BLaER1 treated with 17β-estradiol and CSF1 and Interleukin-3, amounts not matched to agents 10 nM and 100 nM (cell line): ENCODE measurements around the gene MAP4K2.

Experiments used
- H3K27ac ChIP-seq, 11 experiments: shearing (Covaris generic); formaldehyde crosslinking; 2 replicates each; pipeline ENCODE4 v1.8.1; 2022
- H3K27me3 ChIP-seq, 11 experiments: shearing (Covaris generic); formaldehyde crosslinking; 2 replicates each; pipeline ENCODE4 v1.8.1; 2022
- H3K36me3 ChIP-seq, 11 experiments: shearing (Covaris generic); formaldehyde crosslinking; 2 replicates each; pipeline ENCODE4 v1.8.1; 2022
- H3K4me1 ChIP-seq, 10 experiments: shearing (Covaris generic); formaldehyde crosslinking; 2 replicates each; pipeline ENCODE4 v1.8.1; 2022
- H3K4me2 ChIP-seq, 11 experiments: shearing (Covaris generic); formaldehyde crosslinking; 2 replicates each; pipeline ENCODE4 v1.8.1; 2022
- H3K4me3 ChIP-seq, 10 experiments: shearing (Covaris generic); formaldehyde crosslinking; 2 replicates each; pipeline ENCODE4 v1.8.1; 2022
- H3K9ac ChIP-seq, 11 experiments: shearing (Covaris generic); formaldehyde crosslinking; 2 replicates each; pipeline ENCODE4 v1.8.1; 2022
- H3K9me3 ChIP-seq, 11 experiments: shearing (Covaris generic); formaldehyde crosslinking; replicated peaks in 1 of 11; 2 replicates each; pipeline ENCODE4 v1.8.1; 2022
- H4K20me1 ChIP-seq, 11 experiments: shearing (Covaris generic); formaldehyde crosslinking; 2 replicates each; pipeline ENCODE4 v1.8.1; 2022
- Cebpa-rat ChIP-seq, 11 experiments: shearing (Covaris generic); IDR thresholded peaks; 2 replicates each; pipeline ENCODE4 v1.8.1; 2022

Gene MAP4K2

GRCh38 chr11:64803158-64803845, at the start of gene MAP4K2:
Gene MAP4K2, minus strand, starts transcription at chr11:64803214. Its CDS starts 65 bp downstream, at chr11:64803149.
- H3K36me3 ChIP-seq: peaks cover 28 to 69% (median 44%) of the 10 kb centered on the region in 11 experiments
- peaks cover 0 to 36% (median 0%) of the 10 kb centered on the region in 11 experiments; a peak in 6 of 22 replicates for H4K20me1 ChIP-seq
- no peaks in the 10 kb centered on the region for H3K27me3 ChIP-seq
- no peaks in the 10 kb centered on the region for H3K9me3 ChIP-seq
- peak within 1 kb of the TSS; percentile 68 to 79 (median 72) for H3K4me3 ChIP-seq
- peak within 1 kb of the TSS; percentile 89 to 100 (median 97) for H3K4me2 ChIP-seq
- H3K4me1 ChIP-seq: peaks cover 59 to 81% (median 76%) of the 10 kb centered on the region in 10 experiments
- H3K27ac ChIP-seq: peak within 1 kb of the TSS; percentile 60 to 88 (median 83)
- H3K9ac ChIP-seq: peak within 1 kb of the TSS; percentile 73 to 83 (median 79)
- TF ChIP-seq Cebpa-rat (IDR thresholded peaks at IDR 0.05): no peak

- H3K9me3 ChIP-seq: no peaks in the 10 kb centered on the region
- TF ChIP-seq Cebpa-rat (IDR thresholded peaks at IDR 0.05): no peak
- H3K27me3 ChIP-seq: no peaks in the 10 kb centered on the region
- peaks cover 13 to 47% (median 35%) of the 10 kb centered on the region in 11 experiments for H3K36me3 ChIP-seq
- peak overlapping the region in 1 of 10 experiments; percentile 26; a peak in 3 of 20 replicates for H3K4me3 ChIP-seq
- peak overlapping the region; percentile 93 to 100 (median 98) for H3K4me2 ChIP-seq
- H3K4me1 ChIP-seq: peaks cover 97 to 100% (median 98%) of the 10 kb centered on the region in 10 experiments
- peak overlapping the region; percentile 15 to 88 (median 55); a peak in 17 of 22 replicates for H3K9ac ChIP-seq
- peaks cover 16 to 60% (median 44%) of the 10 kb centered on the region in 11 experiments; a peak in 20 of 22 replicates for H4K20me1 ChIP-seq
- peak overlapping the region in 9 of 11 experiments; percentile 11 to 98 (median 68); a peak in 16 of 22 replicates for H3K27ac ChIP-seq
Measured at GRCh38 chr11:64851831-64852351, 48.9 kb upstream of the MAP4K2 start.

DNA sequence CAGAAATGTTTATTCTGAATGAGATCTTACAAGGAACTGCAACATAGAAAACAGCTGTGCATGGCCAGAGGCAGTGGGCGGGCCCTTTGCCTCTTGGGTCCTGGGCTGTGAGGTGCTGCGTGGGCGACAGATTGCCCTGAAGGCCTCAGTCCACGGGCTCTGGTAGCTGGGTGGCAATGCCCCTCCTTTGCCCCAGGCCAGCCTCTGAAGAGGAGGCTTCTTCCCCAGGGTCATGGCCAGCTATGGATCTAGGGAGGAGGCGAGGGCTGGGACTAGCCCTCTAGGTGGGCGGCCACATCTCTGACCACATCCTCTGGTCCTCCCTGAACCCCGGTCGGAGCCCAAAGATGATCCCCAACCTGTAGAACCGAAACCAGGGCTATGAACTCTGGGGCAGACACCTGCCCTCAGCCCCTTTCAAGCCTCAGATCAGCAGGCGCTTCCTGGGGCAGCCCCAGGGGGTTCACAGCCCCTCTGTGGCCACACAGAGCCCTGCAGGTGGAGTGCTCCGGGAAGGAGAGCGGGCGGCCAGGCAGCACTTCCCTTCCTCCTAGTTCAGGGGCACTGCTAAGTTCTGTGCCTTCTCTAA, 48.1 kb upstream of the MAP4K2 start:
- peak overlapping the region in 10 of 11 experiments; percentile 5 to 98 (median 62); a peak in 17 of 22 replicates for H3K27ac ChIP-seq
- no peaks in the 10 kb centered on the region for H3K9me3 ChIP-seq
- peak overlapping the region in 10 of 11 experiments; percentile 20 to 88 (median 53); a peak in 17 of 22 replicates for H3K9ac ChIP-seq
- H3K36me3 ChIP-seq: peaks cover 11 to 42% (median 34%) of the 10 kb centered on the region in 11 experiments
- H3K27me3 ChIP-seq: no peaks in the 10 kb centered on the region
- peak overlapping the region in 4 of 10 experiments; percentile 23 to 43 (median 30); a peak in 6 of 20 replicates for H3K4me3 ChIP-seq
- peaks cover 89 to 96% (median 90%) of the 10 kb centered on the region in 10 experiments for H3K4me1 ChIP-seq
- peak overlapping the region; percentile 93 to 100 (median 98) for H3K4me2 ChIP-seq
- no peak for TF ChIP-seq Cebpa-rat (IDR thresholded peaks at IDR 0.05)
- H4K20me1 ChIP-seq: peaks cover 16 to 53% (median 39%) of the 10 kb centered on the region in 11 experiments; a peak in 20 of 22 replicates

DNA sequence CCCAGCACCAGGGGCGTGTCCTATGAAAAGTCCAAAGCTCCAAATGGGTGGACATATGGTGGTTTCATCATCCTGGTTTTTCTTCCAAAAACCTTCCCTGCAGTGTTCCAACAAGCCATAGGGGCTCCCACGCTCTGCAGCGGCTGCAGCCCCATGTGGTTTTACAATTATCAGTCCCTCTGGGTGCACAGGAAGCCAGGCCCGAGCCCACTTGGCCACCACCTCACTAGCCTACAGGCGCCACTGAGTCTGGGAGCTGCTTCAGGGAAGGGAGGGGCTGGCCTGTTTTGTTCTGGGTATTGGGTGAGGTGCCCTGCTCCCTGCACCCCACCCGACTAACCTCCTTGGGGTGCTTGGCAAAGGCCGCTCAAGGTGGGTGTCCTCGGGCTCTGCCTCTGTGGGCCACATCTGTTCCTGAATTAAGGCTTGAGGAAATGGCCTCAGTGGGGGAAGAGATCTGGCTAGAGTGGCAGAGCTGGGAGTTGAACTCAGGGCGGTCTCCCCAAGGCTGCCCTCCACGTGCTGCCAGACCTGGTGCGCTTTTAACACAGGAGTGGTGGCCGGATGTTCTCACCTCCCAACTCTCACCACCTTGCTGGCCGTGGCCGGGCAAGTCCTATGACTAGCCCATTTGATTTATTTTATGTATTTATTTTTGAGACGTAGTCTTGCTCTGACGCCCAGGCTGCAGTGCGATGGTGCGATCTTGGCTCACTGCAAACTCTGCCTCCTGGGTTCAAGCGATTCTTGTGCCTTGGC, 46.8 kb upstream of the MAP4K2 start:
- H4K20me1 ChIP-seq: peaks cover 16 to 48% (median 36%) of the 10 kb centered on the region in 11 experiments; a peak in 19 of 22 replicates
- H3K4me1 ChIP-seq: peaks cover 76 to 89% (median 85%) of the 10 kb centered on the region in 10 experiments
- peak overlapping the region; percentile 63 to 100 (median 84) for H3K4me2 ChIP-seq
- H3K27ac ChIP-seq: peak overlapping the region in 8 of 11 experiments; percentile 7 to 68 (median 24); a peak in 12 of 22 replicates
- no peaks in the 10 kb centered on the region for H3K9me3 ChIP-seq
- H3K4me3 ChIP-seq: no peak overlapping the region
- peaks cover 11 to 30% (median 26%) of the 10 kb centered on the region in 11 experiments for H3K36me3 ChIP-seq
- H3K9ac ChIP-seq: peak overlapping the region in 7 of 11 experiments; percentile 16 to 62 (median 47); a peak in 10 of 22 replicates
- H3K27me3 ChIP-seq: peaks cover 0 to 4% (median 0%) of the 10 kb centered on the region in 11 experiments; a peak in 4 of 22 replicates
- no peak for TF ChIP-seq Cebpa-rat (IDR thresholded peaks at IDR 0.05)

GRCh38 chr11:64848826-64849597, 46.0 kb upstream of the MAP4K2 start:
- H3K27ac ChIP-seq: peak overlapping the region in 8 of 11 experiments; percentile 2 to 68 (median 26); a peak in 10 of 22 replicates
- peak overlapping the region in 7 of 11 experiments; percentile 4 to 57 (median 47); a peak in 10 of 22 replicates for H3K9ac ChIP-seq
- H3K4me1 ChIP-seq: peaks cover 70 to 86% (median 82%) of the 10 kb centered on the region in 10 experiments
- peaks cover 5 to 22% (median 18%) of the 10 kb centered on the region in 11 experiments; a peak in 21 of 22 replicates for H3K36me3 ChIP-seq
- H3K9me3 ChIP-seq: no peaks in the 10 kb centered on the region
- H3K4me2 ChIP-seq: peak overlapping the region; percentile 63 to 100 (median 84)
- TF ChIP-seq Cebpa-rat (IDR thresholded peaks at IDR 0.05): no peak
- peaks cover 16 to 41% (median 31%) of the 10 kb centered on the region in 11 experiments; a peak in 19 of 22 replicates for H4K20me1 ChIP-seq
- peaks cover 0 to 11% (median 3%) of the 10 kb centered on the region in 11 experiments; a peak in 13 of 22 replicates for H3K27me3 ChIP-seq
- H3K4me3 ChIP-seq: no peak overlapping the region; a peak in 1 of 20 replicates

- peaks cover 0 to 18% (median 8%) of the 10 kb centered on the region in 11 experiments; a peak in 14 of 22 replicates for H3K27me3 ChIP-seq
- peaks cover 0 to 16% (median 12%) of the 10 kb centered on the region in 11 experiments; a peak in 14 of 22 replicates for H3K36me3 ChIP-seq
- H3K9me3 ChIP-seq: no peaks in the 10 kb centered on the region
- H4K20me1 ChIP-seq: peaks cover 14 to 34% (median 25%) of the 10 kb centered on the region in 11 experiments; a peak in 19 of 22 replicates
- no peak for TF ChIP-seq Cebpa-rat (IDR thresholded peaks at IDR 0.05)
- peak overlapping the region in 4 of 11 experiments; percentile 16 to 68 (median 34); a peak in 8 of 22 replicates for H3K27ac ChIP-seq
- H3K9ac ChIP-seq: peak overlapping the region in 7 of 11 experiments; percentile 4 to 57 (median 27); a peak in 7 of 22 replicates
- H3K4me1 ChIP-seq: peaks cover 70 to 86% (median 82%) of the 10 kb centered on the region in 10 experiments
- H3K4me2 ChIP-seq: peak overlapping the region; percentile 63 to 100 (median 84)
- no peak overlapping the region for H3K4me3 ChIP-seq
Measured at GRCh38 chr11:64848214-64848825, 45.3 kb upstream of the MAP4K2 start.
